GM21381 (cell line): ENCODE measurements around the gene SPDYC.
A peak's percentile ranks its signal among the peaks of the same experiment; 100 is the strongest.

Source experiments
- ATAC-seq: cut with Tn5 transposase; IDR thresholded peaks from one replicate; pipeline ENCODE4 v1.9.1; 2021; ENCODE audit warnings: mild to moderate bottlenecking, moderate library complexity; ENCODE audit not compliant: unreplicated experiment

SPDYC gene, protein sequence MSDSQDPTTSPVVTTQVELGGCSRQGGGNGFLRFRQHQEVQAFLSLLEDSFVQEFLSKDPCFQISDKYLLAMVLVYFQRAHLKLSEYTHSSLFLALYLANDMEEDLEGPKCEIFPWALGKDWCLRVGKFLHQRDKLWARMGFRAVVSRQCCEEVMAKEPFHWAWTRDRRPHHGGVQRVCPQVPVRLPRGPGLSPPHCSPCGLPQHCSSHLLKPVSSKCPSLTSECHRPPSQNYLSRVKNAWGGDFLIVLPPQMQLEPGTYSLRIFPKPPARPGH

DNA sequence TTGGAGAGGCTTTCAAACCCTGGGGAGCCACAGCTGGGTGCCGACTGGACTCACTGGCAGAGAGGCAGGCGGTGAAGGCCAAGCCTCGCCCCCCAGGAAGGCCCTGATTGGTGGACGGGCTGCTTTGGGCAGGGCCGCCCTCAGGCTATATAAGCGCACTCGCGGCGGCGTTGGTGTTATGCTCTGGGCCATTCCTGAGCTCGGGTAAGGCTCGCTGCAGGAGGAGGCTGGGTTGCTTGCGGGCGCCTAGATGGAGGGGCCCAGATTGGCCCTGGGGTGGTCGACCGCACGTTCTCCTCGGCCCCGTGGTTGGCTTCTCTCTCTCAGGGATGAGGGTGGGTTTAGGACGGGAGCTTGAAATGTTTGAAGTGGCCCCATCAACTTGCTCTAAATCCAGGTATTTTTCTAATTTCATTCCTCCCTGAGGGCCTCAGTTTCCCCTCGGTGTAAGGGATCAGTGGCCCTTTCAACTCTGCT, at the start of gene SPDYC:
TSS of gene SPDYC (plus strand) at position 176 of the 477 bp plus-strand sequence. CDS start 1,125 bp downstream, outside the sequence.
- no peak for ATAC-seq

DNA sequence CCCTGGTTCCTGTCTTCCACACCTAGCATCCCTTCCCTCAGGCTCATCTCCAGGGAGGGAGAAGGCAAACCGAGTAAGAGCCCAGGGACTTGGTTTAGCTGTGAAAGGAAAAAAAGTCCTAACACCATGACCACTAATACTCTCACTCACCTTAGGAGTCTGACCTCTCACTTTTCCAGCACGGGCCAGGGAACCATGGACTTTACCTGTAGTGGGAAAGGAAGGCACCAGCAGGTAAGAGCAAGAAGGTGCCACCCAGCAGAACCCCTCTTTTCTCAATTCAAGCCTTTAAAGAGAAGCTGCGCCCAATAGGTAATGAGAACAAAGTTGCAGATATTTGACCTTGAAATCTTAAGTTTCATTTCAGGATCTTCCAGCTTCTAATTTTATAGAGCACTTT, 49.2 kb upstream of the SPDYC start:
- ATAC-seq: no peak

DNA sequence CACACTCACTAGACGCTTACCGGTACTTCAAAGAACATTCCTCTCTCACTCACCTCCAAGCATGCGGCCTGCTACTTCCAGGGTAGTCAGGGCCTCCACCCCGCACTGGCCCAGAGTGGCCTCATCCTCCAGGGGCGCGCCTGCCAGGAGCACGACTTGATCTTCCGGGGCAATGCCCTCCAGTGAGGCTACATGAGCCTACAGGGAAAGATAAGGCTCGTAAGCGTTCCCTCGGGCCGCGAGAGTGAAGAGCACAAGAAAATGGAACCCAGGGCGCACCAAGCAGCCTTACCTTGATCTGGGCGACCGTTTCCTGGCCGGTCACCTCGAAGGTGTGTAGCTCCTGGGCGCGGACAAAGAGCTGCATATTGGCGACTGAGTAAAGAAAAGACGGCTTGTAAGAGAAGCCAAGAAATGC, 48.6 kb upstream of the SPDYC start:
- no peak for ATAC-seq

DNA sequence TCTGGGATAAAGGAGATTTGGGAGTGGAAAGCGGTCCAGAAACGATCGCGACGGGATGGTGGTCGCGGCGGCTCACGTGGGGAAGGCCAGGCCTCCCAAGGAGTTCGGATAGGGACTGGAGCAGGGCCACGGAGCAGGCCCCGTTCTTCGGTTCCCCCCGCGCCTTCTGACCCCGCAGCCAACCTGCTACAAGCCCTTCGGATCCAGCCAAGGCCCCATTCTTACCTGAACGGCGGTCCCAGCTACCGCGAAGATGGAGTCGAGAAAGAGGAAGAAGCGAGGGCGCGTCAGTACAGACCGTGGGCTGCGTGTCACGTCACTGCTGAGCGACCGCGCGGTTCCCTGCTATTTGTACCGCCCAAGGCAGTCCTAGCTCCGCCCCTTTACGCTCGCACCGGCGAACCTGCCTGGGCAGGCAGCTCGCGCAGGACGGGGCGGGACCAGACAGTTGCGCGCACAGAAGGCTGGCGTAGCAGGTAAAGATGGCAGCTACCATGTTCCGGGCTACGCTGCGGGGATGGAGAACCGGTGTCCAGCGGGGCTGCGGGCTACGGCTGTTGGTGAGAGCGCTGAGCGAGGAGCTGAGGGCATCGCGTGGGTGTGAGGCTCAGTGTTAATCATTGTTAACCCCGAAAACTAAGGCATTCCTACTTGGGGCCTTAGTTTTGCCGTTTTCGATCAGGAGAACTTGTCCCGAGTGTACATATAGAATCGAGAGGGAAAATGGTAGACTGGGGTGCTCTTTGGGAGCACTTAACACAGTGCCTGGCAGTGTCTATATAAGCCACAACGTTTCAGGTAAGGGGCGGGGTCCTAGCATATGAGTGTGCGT, 48.0 kb upstream of the SPDYC start, which contains the start of the genes FAU and MRPL49:
TSS of gene FAU (minus strand) at position 270 of the 832 bp plus-strand sequence. CDS start 321 bp downstream, outside the sequence.
TSS of gene MRPL49 (plus strand) at position 457 of the 832 bp plus-strand sequence. CDS start at position 483, 26 bp downstream.
- ATAC-seq: peak; percentile 55

DNA sequence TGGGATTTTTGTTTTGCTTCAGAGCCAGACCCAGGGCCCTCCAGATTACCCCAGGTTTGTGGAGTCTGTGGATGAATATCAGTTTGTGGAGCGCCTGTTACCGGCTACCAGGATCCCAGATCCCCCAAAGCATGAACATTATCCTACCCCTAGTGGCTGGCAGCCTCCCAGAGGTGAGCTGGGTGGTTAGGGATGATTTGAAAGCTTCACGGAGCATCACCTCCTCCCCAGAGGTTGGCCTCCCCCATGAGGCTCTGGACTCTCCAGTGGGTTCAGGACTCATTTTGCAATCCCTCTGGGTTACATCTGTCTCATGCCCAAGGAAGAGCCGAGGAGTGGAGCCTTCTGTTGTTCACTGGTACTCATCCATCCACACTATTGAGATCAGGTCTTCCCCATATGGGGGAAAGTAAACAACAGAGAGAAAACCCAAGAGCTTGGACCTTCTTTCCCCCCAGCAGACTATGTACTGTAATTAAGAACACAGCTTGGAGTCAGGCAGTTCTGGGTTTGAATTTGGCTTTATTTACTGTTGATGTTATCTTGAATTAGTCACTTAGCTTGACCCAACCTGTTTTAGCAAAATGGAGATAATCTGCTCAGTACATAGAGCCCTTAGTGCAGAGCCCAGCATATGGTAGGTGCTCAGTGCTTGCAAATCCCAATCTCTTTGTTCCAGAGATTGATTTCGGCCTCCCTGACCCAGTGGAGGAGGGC, 45.4 kb upstream of the SPDYC start:
- ATAC-seq: no peak

DNA sequence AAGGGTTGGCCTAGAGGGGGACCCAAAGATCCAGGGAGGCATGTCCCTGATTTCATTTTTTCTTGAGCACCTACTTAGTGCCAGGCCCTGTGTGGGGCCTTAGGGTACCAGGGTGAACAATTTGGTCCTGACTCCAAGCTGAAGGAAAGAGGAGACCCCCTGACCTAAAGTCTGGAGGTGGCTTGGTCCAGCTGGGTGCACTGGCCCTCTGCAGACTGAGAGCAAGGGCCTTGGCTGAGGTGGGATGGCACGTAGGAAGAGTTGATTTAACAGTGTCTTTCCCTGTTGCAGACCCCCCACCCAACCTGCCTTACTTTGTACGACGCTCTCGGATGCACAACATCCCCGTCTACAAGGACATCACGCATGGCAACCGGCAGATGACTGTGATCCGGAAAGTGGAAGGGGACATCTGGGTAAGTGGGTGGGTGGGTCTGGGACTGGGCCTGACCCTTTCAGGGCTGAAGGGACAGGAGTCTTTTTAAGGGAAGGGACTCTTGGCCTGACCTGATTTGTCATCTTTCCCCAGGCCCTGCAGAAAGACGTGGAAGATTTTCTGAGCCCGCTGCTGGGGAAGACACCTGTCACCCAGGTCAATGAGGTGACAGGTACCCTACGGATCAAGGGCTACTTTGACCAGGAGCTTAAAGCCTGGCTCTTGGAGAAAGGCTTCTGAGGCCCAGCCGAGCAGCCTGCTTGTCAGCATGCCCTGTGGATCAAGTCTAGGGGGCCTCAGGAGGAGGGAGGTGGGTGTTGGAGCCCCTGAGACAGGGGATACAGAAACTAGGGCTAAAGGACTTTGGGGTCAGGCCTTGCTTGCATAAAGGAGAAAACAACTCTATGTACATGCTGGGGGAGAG, 44.6 kb upstream of the SPDYC start:
- no peak for ATAC-seq

DNA sequence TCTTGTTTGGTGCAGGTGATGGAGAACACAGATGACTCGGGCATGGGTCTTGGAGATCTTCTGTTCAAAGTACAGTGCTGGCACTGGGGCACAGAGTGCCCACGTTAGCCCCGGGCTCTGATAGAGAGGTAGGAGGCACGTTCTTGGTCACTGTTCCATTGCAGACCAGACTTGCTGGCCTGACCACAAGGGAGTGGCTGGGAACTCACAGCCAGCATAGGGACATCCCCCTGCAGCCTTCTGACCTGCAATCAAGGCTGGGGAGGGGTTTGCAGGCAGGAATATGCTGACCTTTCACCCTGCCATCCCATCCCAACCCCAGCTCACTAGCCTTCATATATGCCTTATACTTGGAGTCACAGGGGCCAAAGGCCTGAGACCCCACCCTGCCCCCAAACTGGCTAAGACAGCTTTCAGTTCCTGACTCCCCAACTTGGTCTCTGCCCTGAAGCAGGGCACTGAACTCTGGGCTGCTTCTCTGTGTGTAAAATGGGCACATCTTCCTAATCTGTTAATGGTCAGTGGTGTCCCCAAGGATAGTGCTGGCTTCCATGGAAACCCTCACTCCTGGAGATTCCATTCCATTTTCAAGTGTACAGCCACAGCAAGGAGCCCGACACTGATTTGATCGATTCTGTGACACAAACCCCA, 43.3 kb upstream of the SPDYC start:
- ATAC-seq: no peak

DNA sequence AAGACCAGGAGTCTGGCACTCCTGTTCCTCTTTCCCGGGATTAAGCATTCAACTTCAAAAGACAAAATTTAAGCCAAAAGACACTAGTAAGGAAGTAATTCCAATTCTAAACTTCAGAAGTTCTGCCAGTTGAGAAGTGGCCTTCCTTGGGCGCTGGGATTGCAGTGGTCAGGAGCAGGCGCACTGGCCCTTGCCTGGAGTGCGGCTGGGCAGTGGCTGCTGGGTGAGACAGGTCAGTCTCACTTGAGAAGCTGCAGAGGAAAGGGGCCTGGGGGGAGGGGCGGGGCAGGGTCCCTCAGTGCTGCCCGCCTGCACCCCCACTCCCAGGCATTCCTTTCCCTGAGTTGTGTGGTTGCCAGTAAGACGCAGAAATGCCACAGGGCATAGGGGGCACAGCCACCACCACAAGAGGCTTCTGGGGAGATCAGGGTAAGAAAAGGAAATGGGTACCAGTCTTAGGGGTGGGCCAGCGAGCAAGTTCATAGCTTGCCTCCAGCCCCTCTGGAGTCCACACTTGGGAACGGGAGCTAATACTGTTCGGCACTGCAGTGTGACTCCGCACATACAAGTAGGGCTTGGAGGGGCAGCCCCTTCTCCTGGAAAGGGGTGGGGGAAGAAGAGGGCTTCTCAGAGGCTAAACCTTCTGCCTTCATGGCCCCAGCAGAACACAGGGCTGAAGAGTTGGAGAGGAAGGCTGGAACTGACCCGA, 42.4 kb upstream of the SPDYC start:
- ATAC-seq: no peak

DNA sequence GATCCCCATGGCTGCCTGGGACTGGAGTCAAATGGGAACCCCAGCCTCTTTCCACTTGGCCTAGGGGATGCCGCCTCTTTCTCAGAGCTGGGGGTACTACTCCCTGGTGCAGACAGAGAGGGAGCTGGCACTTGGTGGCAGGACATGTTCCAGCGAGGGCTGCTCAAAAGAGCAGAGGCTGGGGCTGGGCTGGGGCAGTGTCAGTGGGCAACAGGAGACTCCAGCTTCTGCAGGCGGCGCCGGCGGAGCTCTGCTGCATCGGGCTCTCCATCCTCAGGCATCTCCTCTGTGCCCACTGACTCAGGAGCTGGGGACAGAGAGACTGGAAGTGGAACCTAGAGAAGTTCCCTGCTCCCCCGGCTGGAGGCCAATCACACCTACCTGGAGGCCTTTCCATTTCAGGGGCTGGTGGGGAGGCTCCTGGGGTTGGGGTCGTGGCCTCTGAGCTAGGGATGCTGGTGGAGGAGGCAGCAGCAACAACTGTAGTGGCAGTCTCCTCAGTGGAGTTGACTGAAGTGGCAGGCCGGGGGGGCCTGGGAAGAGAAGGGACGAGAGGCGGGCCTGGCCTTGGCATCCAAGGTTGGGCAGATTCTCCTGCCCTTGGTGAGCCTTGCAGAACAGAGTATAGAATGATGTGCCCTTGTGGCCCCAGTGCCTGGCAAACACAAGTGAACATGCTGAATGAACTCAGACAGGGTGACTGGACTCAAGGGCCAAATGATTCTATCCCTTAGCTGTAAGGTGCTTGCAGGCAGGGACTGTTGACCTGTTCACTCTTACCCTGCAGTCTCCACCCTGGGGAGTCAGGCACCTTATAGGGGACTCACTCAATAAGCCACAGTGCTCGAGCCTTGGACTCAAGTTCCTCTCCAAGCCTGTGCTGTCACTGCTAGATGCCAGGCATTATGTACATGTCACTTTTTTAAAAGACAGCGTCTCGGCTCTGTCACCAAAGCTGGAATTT, 41.6 kb upstream of the SPDYC start:
- ATAC-seq: no peak

DNA sequence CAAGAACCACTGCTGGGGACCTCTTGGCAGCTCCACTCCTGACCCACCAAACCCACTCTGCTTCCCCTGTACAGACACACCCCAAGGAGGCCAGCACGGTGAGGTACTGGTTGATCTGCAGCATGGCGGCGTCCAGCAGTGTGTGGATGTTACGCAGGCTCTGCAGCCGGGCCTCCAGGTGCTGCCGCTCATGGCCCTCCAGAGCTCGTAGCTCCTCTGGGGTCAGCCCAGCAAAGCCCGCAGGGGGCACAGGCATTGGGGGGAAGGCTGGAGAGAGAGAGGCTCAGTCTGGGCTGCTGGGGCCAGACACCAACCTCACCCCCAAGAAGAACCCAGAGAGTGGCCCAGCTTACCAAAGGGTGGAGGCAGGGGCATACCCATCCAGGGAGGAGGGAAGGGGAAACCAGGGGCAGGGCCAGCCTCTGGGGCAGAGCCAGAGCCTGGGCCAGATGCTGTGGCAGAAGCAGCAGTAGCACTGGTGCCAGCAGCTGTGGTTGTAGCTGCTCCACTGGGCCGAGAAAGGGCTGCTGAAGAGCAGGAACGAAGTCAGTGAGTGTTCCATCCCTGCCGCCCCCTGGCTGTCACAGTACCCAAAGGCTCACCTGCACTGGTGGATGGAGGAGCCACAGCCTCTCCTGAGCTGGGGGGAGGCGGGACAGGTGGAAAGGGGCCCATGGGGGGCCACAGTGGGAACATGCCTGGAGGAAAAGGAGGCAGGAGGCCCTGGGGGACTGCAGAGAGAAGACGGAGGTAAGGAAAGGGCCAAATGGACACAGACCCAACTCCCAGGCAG, 40.2 kb upstream of the SPDYC start:
- no peak for ATAC-seq

DNA sequence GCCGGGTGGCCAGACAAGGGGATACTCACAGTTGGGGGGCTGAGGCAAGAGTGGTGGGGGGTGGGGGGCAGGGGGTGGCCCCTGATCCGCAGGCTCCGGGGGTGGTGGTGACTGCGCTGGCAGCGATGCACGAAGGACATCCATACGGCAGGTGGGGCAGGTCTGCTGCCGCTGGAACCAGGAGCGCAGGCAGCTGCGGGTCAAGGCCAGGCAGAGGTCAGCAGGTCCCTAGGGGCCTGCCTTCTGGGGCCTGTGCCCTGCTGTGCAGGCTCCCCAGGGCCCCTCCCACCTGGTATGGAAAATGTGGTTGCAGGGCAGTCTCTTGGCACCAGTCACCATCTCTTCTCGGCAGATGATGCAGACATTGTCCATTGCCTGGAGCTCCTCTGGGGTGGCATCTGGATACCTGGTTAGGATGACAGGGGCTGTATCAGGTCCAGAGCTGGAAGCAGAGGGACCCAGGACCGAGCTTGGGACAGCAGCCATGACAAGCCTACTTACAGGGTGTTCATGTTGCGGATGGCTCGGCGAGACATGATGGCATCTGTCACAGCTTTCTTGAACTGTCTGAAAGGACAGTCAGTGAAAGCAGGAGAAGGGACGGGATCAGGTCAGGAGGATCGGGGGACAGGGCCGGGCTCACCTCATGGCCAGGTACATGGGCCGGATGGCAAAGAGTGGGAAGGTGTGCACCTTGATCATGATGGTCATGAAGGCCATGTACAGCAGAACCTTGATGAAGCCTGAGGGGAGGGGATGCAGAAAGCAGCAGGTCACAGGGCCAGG, 39.2 kb upstream of the SPDYC start:
- ATAC-seq: no peak

DNA sequence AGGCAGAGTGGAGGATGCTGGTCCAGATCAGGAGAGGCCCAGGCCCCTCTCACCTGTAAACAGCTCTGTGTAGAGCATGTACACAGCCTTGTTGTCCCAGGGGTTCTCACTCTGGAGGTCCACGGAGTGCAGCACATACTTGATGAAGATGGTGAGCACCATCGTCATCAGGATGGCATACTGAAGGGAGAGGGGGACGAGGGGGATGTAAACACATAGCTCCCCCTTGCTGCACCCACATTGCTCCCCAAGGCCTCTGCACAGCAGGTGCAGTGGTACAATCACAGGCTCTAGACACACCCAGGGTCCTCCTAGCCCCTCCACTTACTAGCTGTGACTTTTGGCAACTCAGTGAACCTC, 38.6 kb upstream of the SPDYC start:
- ATAC-seq: no peak

DNA sequence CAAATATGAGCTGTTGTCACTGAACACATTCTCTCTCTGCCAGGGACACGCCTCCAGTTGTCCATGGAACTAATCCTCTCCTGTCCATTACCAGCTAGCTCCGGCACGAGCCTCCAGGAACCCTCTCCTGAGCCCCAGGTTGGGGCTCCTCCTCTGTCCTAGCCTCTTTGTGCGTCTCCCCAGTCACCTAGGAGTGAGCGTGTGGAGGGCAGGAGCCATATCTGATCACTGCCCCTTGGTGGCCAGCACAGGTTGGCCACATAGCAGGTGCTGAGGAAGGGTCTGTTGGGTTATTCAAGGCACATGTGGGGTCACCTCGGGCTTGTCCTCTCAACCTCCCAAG, 38.2 kb upstream of the SPDYC start:
- no peak for ATAC-seq

DNA sequence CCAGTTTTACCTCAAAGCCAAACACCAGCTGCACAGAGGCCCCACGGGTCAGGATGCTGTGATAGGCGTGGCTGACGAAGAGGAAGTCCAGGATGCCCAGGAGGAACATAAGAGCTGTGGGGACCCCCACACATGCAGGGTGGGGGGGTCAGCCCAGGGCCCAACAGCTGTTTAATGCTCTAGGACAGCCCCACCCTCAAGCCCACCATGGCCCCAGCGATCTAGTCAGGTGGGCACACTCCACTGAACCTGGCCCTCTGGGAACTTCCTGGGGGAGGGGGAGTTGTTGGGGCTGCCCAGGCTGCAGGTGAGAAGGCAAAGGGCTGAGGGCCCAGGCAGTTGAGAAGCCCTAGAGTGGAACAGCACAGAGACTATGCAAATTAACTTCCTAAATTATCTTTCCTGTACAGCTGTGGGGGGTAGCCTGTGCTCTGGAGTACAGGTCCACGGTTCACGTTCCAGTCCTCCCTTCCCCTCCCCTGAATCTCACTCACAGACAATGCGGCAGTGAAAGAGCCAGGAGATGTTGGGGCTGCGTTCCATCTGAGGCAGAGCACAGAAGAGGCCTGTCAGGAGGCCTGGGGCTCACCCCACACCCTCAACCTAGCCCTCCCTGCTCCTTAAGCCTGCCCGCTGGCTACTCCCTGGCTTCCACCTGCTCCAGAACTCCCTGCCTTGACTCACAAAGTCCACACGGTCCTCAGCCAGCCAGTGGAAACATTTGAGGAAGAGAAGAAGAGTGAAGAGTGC, 37.6 kb upstream of the SPDYC start:
- ATAC-seq: peak; percentile 40

DNA sequence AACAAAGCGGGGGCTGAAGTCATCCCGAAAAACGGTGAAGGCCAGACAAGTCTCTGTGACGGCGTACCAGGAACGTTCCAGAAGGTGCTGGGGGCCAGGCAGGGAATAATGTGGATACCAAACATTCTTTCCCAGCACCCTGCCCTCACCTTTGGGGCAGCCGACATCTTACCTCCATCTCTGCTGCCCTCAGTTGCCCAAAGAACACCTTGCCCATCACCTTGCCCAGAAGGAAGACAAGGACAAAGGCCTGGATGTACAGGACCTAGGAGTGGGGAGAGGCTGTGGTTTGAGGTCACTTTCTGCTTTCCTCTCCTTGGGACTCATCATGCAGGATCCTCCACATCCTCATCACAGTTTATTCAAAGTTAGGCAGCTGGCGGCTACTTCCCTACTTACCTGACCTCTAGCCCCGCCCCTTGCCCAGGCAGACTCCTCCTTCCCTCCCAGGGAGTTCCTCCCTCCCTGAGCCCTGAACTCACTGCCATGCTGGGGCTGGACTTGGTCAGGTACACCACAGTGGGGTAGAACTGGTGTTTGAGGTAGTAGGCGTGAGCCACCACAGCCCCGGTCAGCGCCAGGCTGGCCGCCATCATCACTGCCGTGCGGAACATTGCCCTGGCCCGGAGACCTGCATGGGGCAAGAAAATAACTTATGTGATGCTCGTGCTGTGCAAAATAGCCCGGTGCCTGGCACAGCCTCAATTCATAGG, 36.9 kb upstream of the SPDYC start:
- ATAC-seq: no peak
